Transverse colon (tissue), 4 donors: ENCODE data around the gene GID8. TPM values are rescaled to one million over a fixed set of nuclear protein-coding genes. Genes with fewer than 3 reads are reported as not detected.

ENCODE experiments used
- DNase-seq: peaks from one replicate; pipeline ENCODE4 v3.0.0-alpha.2; 2019
- H3K27ac ChIP-seq, 4 donors: fragments of 200-600 bp; sonication (generic); 2 replicates each; pipeline ENCODE4 v1.5.1; 2016 to 2018; ENCODE audit warnings: inconsistent platforms in 4 of 4
- H3K27me3 ChIP-seq: fragments of 200-600 bp; sonication (generic); 2 replicates; pipeline ENCODE4 v1.5.1; 2017; ENCODE audit warnings: inconsistent platforms
- H3K36me3 ChIP-seq, 4 donors: fragments of 200-600 bp; sonication (generic); 2 replicates each; pipeline ENCODE4 v1.5.1; 2017 to 2019; ENCODE audit warnings: inconsistent platforms in 4 of 4
- H3K4me1 ChIP-seq, 4 donors: fragments of 200-600 bp; sonication (generic); 2 replicates each; pipeline ENCODE4 v1.5.1; 2017 to 2020; ENCODE audit warnings: inconsistent platforms in 4 of 4
- H3K4me3 ChIP-seq, 4 donors: fragments of 200-600 bp; sonication (generic); 1 replicate in 1 of 4; 2 replicates in 3 of 4; pipeline versions ENCODE4 v1.5.1 to v1.6.1; 2017 to 2019; ENCODE audit warnings: inconsistent platforms in 4 of 4
- H3K9me3 ChIP-seq, 2 donors: fragments of 200-600 bp; sonication (generic); 2 replicates each; pipeline ENCODE4 v1.5.1; 2017 to 2019; ENCODE audit warnings: inconsistent platforms in 2 of 2
- EP300 ChIP-seq: sonication (generic); formaldehyde crosslinking; IDR thresholded peaks from one replicate; pipeline ENCODE4 v1.6.1; 2017; ENCODE audit warnings: antibody characterized with exemption, low read depth
- POLR2A ChIP-seq: fragments of 450-650 bp; IDR thresholded peaks from one replicate; pipeline ENCODE4 v1.6.1; 2016; ENCODE audit warnings: antibody characterized with exemption, mild to moderate bottlenecking, moderate library complexity
- POLR2AphosphoS5 ChIP-seq, 3 donors: sonication (generic); formaldehyde crosslinking; IDR thresholded peaks; one replicate each; pipeline ENCODE4 v1.6.1; 2016; ENCODE audit warnings: antibody characterized with exemption in 3 of 3
- WGBS, 2 donors: methylation state at CpG; one replicate each; pipeline ENCODE4 v1.1.5; 2018; ENCODE audit warnings: low coverage in 1 of 2; 5-methylcytosine and 5-hydroxymethylcytosine counted together
- in situ Hi-C, 4 donors: fragments of 200-750 bp; cut with MboI; loops; one replicate each; pipeline versions ENCODE4 v1.15.0 to v1.15.1; 2017; ENCODE audit warnings: low sequenced_read_pairs in 3 of 4, low pct_ligation_motif_present in 1 of 4, low pct_unique_long_range_greater_than_20kb in 1 of 4
- intact Hi-C: fragments of 100-400 bp; cut with DNase I; formaldehyde crosslinking; loops from one replicate; pipeline ENCODE4 v1.15.1; 2023; ENCODE audit warnings: low total_unique reads
- total RNA-seq, 4 donors: library from RNA; depleted of rRNA; stranded (reverse); fragments of >200 nt; gene quantifications; one replicate each; pipeline ENCODE4 v1.1.0, GENCODE V29; 2016
- TF ChIP-seq, protein P1 (sequence below), 5 experiments: fragments of 200-600 bp in 3 of 5; fragments of 450-650 bp in 2 of 5; sonication (generic) in 3 of 5; IDR thresholded peaks; 1 replicate in 2 of 5; 2 replicates in 3 of 5; pipeline ENCODE4 v1.5.1; 2016 to 2017; ENCODE audit warnings: antibody characterized with exemption in 5 of 5, inconsistent platforms in 3 of 5, mild to moderate bottlenecking in 2 of 5, moderate library complexity in 1 of 5

GID8 gene
- total RNA-seq, 4 donors from 2014 or later, result 29.5 to 34.1 (median 31.7) TPM

DNA sequence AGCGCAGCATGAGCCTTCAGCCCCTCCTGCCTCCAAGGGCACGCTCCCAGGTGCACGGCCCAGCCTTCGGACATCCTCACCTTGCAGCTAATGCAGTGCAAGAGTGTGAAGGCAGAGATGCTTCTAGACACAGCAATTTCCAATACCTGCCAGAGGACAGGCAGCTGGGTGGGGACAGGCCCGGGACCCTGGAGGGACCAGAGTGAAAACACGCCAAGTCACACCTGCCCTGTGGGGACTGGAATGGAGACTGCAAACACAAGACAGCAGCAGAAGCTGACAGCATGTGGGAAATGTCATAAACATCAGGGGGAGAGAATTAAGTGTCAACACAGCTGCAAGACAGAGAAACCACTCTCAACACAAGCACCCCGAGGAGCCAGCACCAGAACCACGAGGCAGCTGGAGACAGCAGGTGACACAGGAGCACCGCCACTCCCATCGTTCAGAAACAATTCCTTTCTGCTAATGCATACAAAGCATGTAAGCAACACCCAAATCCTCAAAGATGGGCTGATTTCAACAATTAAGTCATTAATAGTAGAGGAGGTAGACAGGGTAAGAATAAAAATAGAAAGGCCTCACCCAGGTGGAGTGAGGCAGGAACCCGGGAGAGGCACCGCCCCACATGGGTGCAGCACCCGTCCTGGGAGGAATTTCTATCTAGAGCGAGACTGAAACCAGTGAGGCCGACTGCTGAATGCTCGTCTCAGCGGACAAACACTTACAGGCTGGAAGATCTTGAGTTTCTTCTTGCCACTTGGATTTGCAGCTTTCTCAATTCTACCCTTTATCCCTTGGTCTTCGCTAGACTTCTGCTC is 28.8 kb upstream of the GID8 start:
- H3K36me3 ChIP-seq, result peaks cover 0 to 76% (median 38%) of the 10 kb centered on the region in 4 donors
- H3K4me3 ChIP-seq, result no peak overlapping the region
- TF ChIP-seq POLR2A (no peak), EP300 (no peak), POLR2AphosphoS5 (IDR thresholded peaks at IDR 0.05) (no peak)
- TF ChIP-seq, protein P1, sequence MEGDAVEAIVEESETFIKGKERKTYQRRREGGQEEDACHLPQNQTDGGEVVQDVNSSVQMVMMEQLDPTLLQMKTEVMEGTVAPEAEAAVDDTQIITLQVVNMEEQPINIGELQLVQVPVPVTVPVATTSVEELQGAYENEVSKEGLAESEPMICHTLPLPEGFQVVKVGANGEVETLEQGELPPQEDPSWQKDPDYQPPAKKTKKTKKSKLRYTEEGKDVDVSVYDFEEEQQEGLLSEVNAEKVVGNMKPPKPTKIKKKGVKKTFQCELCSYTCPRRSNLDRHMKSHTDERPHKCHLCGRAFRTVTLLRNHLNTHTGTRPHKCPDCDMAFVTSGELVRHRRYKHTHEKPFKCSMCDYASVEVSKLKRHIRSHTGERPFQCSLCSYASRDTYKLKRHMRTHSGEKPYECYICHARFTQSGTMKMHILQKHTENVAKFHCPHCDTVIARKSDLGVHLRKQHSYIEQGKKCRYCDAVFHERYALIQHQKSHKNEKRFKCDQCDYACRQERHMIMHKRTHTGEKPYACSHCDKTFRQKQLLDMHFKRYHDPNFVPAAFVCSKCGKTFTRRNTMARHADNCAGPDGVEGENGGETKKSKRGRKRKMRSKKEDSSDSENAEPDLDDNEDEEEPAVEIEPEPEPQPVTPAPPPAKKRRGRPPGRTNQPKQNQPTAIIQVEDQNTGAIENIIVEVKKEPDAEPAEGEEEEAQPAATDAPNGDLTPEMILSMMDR (IDR thresholded peaks at IDR 0.05), result no peak
- in situ Hi-C loops, result no loop called here
- no peak overlapping the region for H3K27ac ChIP-seq
- WGBS, 2 donors, result 80% methylated on average over 3 to 18 of the region's 18 CpGs
- intact Hi-C loops, result loop anchor here (5.0 kb wide), 1 partner anchor 98 kb away; the partner anchor contains the start of gene BHLHE23
- no peak for DNase-seq
- no peaks in the 10 kb centered on the region for H3K27me3 ChIP-seq
- peaks cover 0 to 11% (median under 1%) of the 10 kb centered on the region in 4 donors for H3K4me1 ChIP-seq
- H3K9me3 ChIP-seq, result no peaks in the 10 kb centered on the region

DNA sequence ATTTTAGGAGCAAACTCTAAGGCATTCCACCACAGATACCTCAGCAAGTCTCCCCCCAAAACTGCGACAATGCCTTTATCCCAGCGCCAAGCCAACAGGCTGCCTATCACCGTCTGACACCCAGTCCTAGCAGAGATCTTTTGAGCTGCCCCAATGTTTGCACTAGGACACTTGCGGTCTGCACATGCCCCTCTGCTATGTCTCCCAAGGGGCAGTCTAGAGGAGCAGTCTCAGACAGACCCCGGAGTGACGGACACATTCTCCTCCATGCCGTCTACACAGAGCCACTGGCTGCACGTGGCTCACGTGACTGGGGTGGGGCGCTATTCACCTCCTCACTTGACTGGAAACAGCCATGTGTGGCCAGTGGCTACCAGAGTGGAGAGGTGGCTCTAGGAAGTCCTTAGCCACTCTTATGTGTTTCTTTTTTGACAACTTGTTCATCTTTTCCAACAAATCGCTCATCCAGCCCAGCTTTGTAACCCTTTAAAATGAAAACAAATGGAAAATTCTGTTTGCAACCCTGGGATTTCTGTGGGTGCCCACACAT is 27.7 kb upstream of the GID8 start:
- Histone ChIP-seq H3K27me3 (no peaks in the 10 kb centered on the region), H3K4me1 (peaks cover 4 to 23% (median 9%) of the 10 kb centered on the region in 4 donors), H3K4me3 (no peak overlapping the region), H3K9me3 (no peaks in the 10 kb centered on the region), H3K27ac (no peak overlapping the region), H3K36me3 (peaks cover 0 to 68% (median 34%) of the 10 kb centered on the region in 4 donors)
- intact Hi-C loops (no loop called here), in situ Hi-C loops (no loop called here)
- no peak for DNase-seq
- TF ChIP-seq, protein P1 (IDR thresholded peaks at IDR 0.05), result no peak
- TF ChIP-seq EP300 (no peak), POLR2A (no peak), POLR2AphosphoS5 (IDR thresholded peaks at IDR 0.05) (no peak)
- 91 to 100% methylated on average over 1 to 11 of the region's 11 CpGs for WGBS, 2 donors

DNA sequence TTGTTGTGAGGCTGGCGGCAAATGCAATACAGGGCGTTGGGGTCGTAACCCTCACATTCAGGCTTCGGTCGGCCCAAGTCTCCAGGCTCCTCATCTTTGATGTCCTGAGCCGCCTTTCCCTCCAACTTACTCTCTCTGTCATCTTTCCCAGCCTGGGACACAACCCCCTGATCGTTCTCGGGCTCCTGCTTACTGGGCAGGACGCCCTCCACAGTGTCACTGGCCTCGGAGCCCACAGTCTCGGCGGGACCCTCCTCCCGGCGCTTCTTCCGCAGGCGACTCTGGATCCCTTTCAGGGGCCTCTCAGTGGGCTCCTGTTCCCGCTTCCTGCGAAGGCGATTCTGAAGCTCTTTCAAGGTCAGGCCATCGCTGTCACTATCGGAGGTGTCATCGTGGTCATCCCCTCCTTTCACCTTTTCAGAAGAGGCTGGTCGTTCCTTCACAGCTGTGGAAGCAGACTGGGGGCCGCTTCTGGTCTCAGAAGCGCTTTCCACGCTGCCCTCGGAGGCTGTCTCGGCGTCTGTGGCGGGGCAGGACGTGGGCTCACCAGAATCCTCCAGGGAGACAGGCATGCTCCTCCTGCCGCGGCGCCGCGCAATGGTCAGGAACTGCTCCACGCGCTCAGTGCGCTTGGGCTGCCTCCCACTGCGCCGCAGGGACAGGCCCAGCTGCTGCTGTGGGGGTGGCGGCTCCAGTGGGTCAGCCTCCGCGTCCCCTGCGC is 27.0 kb upstream of the GID8 start:
- WGBS, 2 donors, result 95 to 97% methylated on average over 6 to 45 of the region's 45 CpGs
- no peaks in the 10 kb centered on the region for H3K9me3 ChIP-seq
- H3K27ac ChIP-seq, result no peak overlapping the region
- in situ Hi-C loops, result no loop called here
- TF ChIP-seq POLR2AphosphoS5 (IDR thresholded peaks at IDR 0.05), result no peak
- TF ChIP-seq EP300, result no peak
- TF ChIP-seq, protein P1 (IDR thresholded peaks at IDR 0.05), result no peak
- peaks cover 4 to 26% (median 15%) of the 10 kb centered on the region in 4 donors for H3K4me1 ChIP-seq
- no peak for DNase-seq
- no peaks in the 10 kb centered on the region for H3K27me3 ChIP-seq
- peaks cover 0 to 61% (median 31%) of the 10 kb centered on the region in 4 donors for H3K36me3 ChIP-seq
- intact Hi-C loops, result no loop called here
- H3K4me3 ChIP-seq, result no peak overlapping the region

DNA sequence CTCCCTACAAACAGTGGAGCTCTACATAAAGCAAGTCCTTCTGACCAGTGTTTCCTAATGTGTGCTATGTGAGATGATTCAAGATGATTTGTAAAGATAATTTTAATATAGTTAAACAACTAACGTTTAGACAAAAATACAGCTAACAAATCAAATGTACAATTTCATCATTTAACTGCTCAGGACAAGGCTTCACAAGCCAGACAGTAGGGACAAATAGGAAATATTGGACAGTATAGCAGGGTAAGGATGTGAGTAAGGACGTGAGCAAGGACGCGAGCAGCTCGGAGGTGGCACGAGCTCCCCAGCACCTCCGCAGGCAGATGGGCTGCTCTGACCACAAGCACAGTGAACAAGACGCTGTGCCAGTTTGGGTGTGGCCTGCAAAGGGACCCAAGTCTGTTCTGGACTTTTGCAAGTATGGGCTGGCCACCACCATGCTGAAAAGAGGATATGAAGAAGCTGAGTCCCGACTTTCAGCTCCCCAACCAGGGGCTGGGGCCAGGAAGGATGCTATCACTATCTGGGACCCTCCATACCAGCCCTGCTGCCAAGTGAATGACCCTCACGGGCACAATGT is 26.2 kb upstream of the GID8 start:
- intact Hi-C loops, result no loop called here
- WGBS, 2 donors, result 81 to 93% methylated on average over 7 to 10 of the region's 10 CpGs
- Histone ChIP-seq H3K4me1 (peaks cover 5 to 33% (median 21%) of the 10 kb centered on the region in 4 donors), H3K36me3 (peaks cover 0 to 53% (median 26%) of the 10 kb centered on the region in 4 donors), H3K27me3 (no peaks in the 10 kb centered on the region), H3K9me3 (no peaks in the 10 kb centered on the region), H3K4me3 (no peak overlapping the region), H3K27ac (no peak overlapping the region)
- TF ChIP-seq POLR2A (no peak), EP300 (no peak), POLR2AphosphoS5 (IDR thresholded peaks at IDR 0.05) (no peak)
- TF ChIP-seq, protein P1 (IDR thresholded peaks at IDR 0.05), result no peak
- DNase-seq, result no peak
- in situ Hi-C loops, result no loop called here
